IgD-negative memory B cell (primary cell): ENCODE data around the gene TRIM25. TPM values are rescaled to one million over a fixed set of nuclear protein-coding genes. Genes with fewer than 3 reads are reported as not detected.
"Not testable (repeated sequence)": the region's sequence is repeated elsewhere in the genome, so short reads cannot be mapped to it uniquely, and the experiment has no call there.

Experiments used
- H3K27ac Mint-ChIP-seq, 3 donors: one replicate each; pipeline ENCODE4 v1.8.0; 2020 to 2022; ENCODE audit warnings: mild to moderate bottlenecking in 3 of 3, mixed read lengths in 3 of 3, moderate library complexity in 1 of 3
- H3K27me3 Mint-ChIP-seq: one replicate; pipeline ENCODE4 v1.8.0; 2021; ENCODE audit warnings: mixed read lengths
- H3K36me3 Mint-ChIP-seq: one replicate; pipeline ENCODE4 v1.8.0; 2020; ENCODE audit warnings: mild to moderate bottlenecking, mixed read lengths
- H3K4me1 Mint-ChIP-seq, 3 donors: one replicate each; pipeline ENCODE4 v1.8.0; 2020 to 2022; ENCODE audit warnings: mixed read lengths in 3 of 3, mild to moderate bottlenecking in 1 of 3
- H3K4me3 Mint-ChIP-seq, 4 donors: one replicate each; pipeline ENCODE4 v1.8.0; 2020 to 2022; ENCODE audit warnings: mild to moderate bottlenecking in 4 of 4, mixed read lengths in 4 of 4, moderate library complexity in 3 of 4
- H3K9me3 Mint-ChIP-seq, 3 donors: one replicate each; pipeline ENCODE4 v1.8.0; 2020 to 2021; ENCODE audit warnings: mixed read lengths in 3 of 3, mild to moderate bottlenecking in 1 of 3
- polyA plus RNA-seq: library from polyadenylated mRNA; unstranded; fragments of 300-500 nt; fragmentation: Illumina TruSeq; gene quantifications from one replicate; pipeline ENCODE4 v1.2.3, GENCODE V29; 2021

TRIM25 gene, protein sequence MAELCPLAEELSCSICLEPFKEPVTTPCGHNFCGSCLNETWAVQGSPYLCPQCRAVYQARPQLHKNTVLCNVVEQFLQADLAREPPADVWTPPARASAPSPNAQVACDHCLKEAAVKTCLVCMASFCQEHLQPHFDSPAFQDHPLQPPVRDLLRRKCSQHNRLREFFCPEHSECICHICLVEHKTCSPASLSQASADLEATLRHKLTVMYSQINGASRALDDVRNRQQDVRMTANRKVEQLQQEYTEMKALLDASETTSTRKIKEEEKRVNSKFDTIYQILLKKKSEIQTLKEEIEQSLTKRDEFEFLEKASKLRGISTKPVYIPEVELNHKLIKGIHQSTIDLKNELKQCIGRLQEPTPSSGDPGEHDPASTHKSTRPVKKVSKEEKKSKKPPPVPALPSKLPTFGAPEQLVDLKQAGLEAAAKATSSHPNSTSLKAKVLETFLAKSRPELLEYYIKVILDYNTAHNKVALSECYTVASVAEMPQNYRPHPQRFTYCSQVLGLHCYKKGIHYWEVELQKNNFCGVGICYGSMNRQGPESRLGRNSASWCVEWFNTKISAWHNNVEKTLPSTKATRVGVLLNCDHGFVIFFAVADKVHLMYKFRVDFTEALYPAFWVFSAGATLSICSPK
- 14.0 TPM for polyA plus RNA-seq

- Mint-ChIP-seq H3K36me3 (no peaks in the 10 kb centered on the region), H3K27ac (peak within 1 kb of the TSS; percentile 85 to 97 (median 94)), H3K4me3 (peak within 1 kb of the TSS; percentile 88 to 98 (median 96)), H3K27me3 (no peaks in the 10 kb centered on the region), H3K9me3 (peaks cover 0 to 8% (median 1%) of the 10 kb centered on the region in 3 donors), H3K4me1 (peaks cover 33 to 38% (median 34%) of the 10 kb centered on the region in 3 donors)
Measured at GRCh38 chr17:56913867-56914580, at the start of gene TRIM25. TRIM25 (minus strand) TSS chr17:56914049; CDS start chr17:56913988, 61 bp downstream.

DNA sequence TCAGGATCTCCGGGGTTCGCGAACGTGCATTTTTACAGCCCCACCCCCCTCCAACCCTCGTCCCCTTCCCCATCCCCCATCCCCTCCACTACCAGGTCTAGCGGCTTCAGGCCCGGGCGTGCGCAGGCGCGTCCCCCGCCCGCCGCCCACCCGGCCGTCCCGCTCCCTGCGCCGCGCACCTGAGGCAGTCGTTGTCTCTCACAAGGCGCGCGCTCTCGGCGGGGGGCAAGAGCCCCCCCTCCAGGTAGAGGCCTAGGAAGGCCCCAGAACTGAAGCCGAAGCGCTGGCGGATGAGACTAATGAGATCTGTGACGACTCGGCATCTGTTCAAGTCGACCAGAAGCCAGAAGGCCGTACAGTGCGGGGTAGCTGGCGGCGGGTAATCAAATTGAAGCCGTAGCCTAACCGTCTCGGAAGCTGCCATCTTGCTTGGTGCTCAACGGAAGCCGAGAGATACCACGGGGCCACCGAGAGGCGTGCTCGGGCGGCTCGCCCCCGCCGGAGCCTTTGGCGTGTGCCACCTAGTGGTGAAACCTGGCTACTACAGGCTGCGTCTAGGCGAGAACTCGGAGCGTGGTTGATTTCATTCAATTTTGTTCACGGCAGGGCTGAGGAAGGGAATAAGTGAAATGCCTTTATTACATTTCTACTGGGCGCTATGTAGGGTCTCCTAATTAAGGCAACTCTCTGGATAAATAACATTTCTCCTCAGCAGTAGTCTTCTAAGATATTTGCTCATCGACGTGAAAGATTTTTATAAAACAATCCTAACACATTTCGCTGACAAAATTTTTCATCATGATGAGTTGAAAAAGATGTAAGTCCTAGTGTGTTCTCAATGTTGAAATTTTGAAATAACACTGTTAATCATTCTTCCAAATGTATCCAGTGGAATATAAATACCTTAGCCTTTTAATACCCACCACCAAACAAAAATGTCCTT, 47.0 kb upstream of the TRIM25 start, which contains the start of gene COIL:
TSS of gene COIL (minus strand) at position 455 of the 943 bp plus-strand sequence. CDS start at position 424, 31 bp downstream.
- no peaks in the 10 kb centered on the region for H3K9me3 Mint-ChIP-seq
- H3K36me3 Mint-ChIP-seq, result no peaks in the 10 kb centered on the region
- H3K27me3 Mint-ChIP-seq, result no peaks in the 10 kb centered on the region
- H3K4me3 Mint-ChIP-seq, result peak within 1 kb of the TSS; percentile 86 to 94 (median 90)
- peaks cover 11 to 20% (median 13%) of the 10 kb centered on the region in 3 donors for H3K4me1 Mint-ChIP-seq
- H3K27ac Mint-ChIP-seq, result peak within 1 kb of the TSS; percentile 68 to 95 (median 93)

- Mint-ChIP-seq H3K4me1 (peaks cover 11 to 18% (median 17%) of the 10 kb centered on the region in 3 donors), H3K27me3 (no peaks in the 10 kb centered on the region), H3K27ac (no peak overlapping the region)
Measured at GRCh38 chr17:56956992-56957391, 43.1 kb upstream of the TRIM25 start.

GRCh38 chr17:56949595-56949994, 35.7 kb upstream of the TRIM25 start:
- no peaks in the 10 kb centered on the region for H3K27me3 Mint-ChIP-seq
- no peaks in the 10 kb centered on the region for H3K36me3 Mint-ChIP-seq
- peaks cover 0 to 8% (median 2%) of the 10 kb centered on the region in 3 donors for H3K4me1 Mint-ChIP-seq
- no peaks in the 10 kb centered on the region for H3K9me3 Mint-ChIP-seq
- H3K27ac Mint-ChIP-seq, result peak overlapping the region in 1 of 3 donors; percentile 24
- H3K4me3 Mint-ChIP-seq, result no peak overlapping the region

More at GRCh38 chr17:56956992-56957391, 43.1 kb upstream of the TRIM25 start:
- Mint-ChIP-seq H3K4me3 (no peak overlapping the region), H3K36me3 (no peaks in the 10 kb centered on the region), H3K9me3 (no peaks in the 10 kb centered on the region)

DNA sequence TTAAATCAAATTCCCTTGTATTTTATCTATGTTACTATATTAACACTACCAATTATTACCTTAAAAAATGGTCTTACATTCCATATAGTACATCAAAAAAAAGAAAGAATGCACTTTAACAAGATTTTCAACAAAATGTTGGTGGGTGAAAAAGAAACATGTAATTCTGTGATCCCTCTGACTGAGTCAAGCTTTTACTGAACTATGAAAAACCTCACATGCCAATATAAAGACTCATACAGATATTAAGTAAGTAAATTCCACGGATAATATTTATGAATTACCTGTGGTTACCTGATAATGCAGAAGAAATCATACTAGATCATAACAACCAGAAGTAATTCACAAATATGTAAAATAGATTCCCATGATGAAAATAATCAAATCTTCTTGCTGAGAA, 34.6 kb upstream of the TRIM25 start:
- Mint-ChIP-seq H3K27ac (peak overlapping the region in 1 of 3 donors; percentile 35), H3K4me3 (no peak overlapping the region)

GRCh38 chr17:56947741-56948140, 33.9 kb upstream of the TRIM25 start:
- no peak overlapping the region for H3K27ac Mint-ChIP-seq

More for the DNA sequence above, 34.6 kb upstream of the TRIM25 start:
- Mint-ChIP-seq H3K36me3 (no peaks in the 10 kb centered on the region), H3K9me3 (no peaks in the 10 kb centered on the region), H3K27me3 (no peaks in the 10 kb centered on the region), H3K4me1 (peaks cover 0 to 6% (median 2%) of the 10 kb centered on the region in 3 donors)

DNA sequence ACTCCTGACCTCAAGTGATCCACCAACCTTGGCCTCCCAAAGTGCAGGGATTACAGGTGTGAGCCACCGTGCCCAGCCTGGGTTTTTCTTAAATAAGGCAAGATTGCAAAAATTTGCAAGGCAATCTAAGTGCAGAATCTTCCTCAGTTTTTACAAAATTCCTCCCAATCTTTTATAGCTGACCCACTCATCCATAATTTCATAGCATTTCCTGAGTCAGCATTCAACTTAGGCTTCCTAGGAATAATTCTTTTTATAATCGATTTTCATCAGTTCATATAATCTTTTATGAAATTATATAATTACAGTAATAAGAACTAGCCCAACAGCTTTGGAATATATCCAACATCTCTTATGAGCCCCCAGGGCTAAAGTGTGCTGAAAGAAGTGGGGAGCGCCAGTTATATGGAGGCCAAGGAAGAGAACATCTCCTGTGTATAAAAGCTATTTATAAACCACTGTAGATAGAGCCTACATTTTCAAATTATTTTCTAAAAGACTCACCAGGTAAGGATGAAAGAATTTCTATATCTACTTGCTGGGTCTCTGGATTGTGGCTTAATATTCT, 32.2 kb upstream of the TRIM25 start:
- Mint-ChIP-seq H3K27ac (no peak overlapping the region), H3K4me1 (peaks cover 0 to 5% (median 2%) of the 10 kb centered on the region in 3 donors), H3K9me3 (no peaks in the 10 kb centered on the region), H3K27me3 (no peaks in the 10 kb centered on the region), H3K4me3 (no peak overlapping the region), H3K36me3 (peaks cover 1% of the 10 kb centered on the region)

More at GRCh38 chr17:56947741-56948140, 33.9 kb upstream of the TRIM25 start:
- H3K36me3 Mint-ChIP-seq, result no peaks in the 10 kb centered on the region
- peaks cover 0 to 5% (median 2%) of the 10 kb centered on the region in 3 donors for H3K4me1 Mint-ChIP-seq
- no peak overlapping the region for H3K4me3 Mint-ChIP-seq
- H3K9me3 Mint-ChIP-seq, result no peaks in the 10 kb centered on the region
- H3K27me3 Mint-ChIP-seq, result no peaks in the 10 kb centered on the region

GRCh38 chr17:56943505-56944125, 29.8 kb upstream of the TRIM25 start:
- Mint-ChIP-seq H3K9me3 (no peaks in the 10 kb centered on the region), H3K27ac (no peak overlapping the region), H3K27me3 (no peaks in the 10 kb centered on the region), H3K36me3 (peaks cover 1% of the 10 kb centered on the region), H3K4me1 (peaks cover 3 to 5% (median 3%) of the 10 kb centered on the region in 3 donors), H3K4me3 (no peak overlapping the region)

DNA sequence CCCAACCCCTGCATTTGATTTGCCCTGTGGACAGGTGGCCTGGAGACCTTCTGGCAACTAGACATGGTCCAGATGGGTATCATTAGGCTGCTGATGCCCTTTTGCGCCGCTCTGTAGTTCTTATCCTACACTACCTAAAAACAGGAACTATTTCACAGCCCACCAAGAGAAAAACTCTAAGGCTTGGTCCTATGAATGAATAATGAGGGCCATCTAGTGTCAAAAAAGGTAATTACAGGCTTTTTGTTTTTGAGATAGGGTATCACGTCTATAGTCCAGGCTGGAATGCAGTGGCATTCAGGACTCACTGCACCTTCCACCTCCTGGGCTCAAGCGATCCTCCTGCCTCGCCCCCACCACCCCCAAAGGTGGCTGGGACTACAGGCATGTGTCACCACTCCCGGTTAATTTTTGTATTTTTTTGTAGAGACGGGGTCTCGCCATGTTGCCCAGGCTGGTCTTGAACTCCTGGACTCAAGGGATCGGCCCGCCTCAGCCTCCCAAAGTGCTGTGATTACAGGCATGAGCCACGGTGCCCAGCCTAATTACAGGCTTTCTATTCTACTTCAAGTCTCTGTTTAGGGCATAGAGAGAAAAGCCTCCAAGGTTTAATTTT, 26.1 kb upstream of the TRIM25 start:
- H3K4me3 Mint-ChIP-seq, result no peak overlapping the region
- H3K27me3 Mint-ChIP-seq, result no peaks in the 10 kb centered on the region
- H3K36me3 Mint-ChIP-seq, result peaks cover 8% of the 10 kb centered on the region
- H3K27ac Mint-ChIP-seq, result peak overlapping the region in 2 of 3 donors; percentile 27 to 35
- peaks cover 2 to 5% (median 3%) of the 10 kb centered on the region in 3 donors for H3K4me1 Mint-ChIP-seq
- H3K9me3 Mint-ChIP-seq, result no peaks in the 10 kb centered on the region

DNA sequence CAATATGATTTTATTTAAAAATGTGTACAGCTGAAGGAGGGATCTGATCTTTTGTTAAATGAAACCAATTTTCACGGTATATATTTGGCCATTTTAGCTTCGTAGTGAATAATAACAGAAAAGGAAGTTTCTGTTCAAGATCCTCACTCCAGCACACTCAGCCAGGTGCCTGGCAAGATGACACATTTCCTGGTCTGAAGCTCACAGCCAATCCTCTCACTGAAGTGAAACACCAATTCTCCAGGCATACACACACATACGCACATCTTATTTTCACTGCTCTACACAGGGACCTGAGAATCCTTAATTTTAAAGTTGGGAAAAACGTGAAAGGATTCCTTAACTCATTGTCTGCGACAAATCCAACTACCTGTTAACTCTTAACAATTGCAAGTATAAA, 24.4 kb upstream of the TRIM25 start:
- H3K27me3 Mint-ChIP-seq, H3K9me3 Mint-ChIP-seq, H3K27ac Mint-ChIP-seq, H3K4me3 Mint-ChIP-seq, H3K4me1 Mint-ChIP-seq: not testable (repeated sequence)
- H3K36me3 Mint-ChIP-seq, result peaks cover 13% of the 10 kb centered on the region

DNA sequence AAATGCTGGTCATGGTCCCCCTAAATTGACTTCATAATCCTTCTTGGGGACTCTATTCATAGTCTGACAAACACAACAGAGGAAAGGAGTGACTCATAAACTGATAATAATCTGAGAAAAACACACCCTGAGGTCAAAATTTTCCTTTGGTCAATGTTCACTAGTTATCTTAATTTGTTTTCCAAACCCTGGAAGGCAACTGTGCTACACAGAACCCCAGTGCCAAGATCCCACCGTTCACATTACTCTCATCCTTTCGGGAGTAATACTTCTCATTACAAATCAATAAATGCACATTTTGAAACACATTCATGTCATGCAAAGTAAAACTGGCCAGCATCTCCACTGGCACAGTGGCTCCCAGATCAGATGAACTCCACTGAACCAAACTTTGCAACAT, 23.8 kb upstream of the TRIM25 start:
- H3K9me3 Mint-ChIP-seq, result no peaks in the 10 kb centered on the region
- peaks cover 2 to 5% (median 3%) of the 10 kb centered on the region in 3 donors for H3K4me1 Mint-ChIP-seq
- peaks cover 13% of the 10 kb centered on the region for H3K36me3 Mint-ChIP-seq
- no peak overlapping the region for H3K27ac Mint-ChIP-seq
- H3K4me3 Mint-ChIP-seq, result no peak overlapping the region
- no peaks in the 10 kb centered on the region for H3K27me3 Mint-ChIP-seq

DNA sequence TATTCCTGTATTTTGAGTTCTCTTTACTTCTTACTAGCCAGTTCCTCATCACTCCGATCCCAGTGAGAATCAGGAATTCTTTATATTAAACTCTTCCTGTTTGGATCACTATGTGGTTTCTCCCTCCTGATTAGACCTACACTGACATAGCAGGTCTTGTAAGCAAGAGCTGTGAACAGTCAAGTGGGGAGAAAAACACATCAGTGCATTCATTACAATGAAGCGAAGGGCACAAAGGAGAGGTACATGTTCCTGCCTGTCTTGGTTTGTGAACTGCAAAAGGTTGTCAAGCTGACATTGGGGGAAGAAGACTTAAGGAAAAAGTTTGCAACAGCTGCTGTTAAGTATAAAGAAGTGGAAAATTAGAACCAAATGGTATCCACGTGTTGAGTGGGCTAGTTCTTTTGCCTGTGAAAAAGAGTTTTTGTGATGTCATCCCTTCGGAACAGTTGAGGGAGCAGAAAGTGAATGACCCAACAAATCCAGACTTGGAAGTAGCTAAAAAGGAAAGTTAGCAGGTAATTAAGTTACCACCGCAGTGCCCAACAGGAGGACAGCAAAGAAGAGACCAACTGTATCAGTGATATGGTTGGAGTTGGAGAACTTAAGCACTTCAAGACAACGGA, 23.0 kb upstream of the TRIM25 start:
- no peak overlapping the region for H3K4me3 Mint-ChIP-seq
- H3K36me3 Mint-ChIP-seq, result peaks cover 13% of the 10 kb centered on the region
- no peaks in the 10 kb centered on the region for H3K9me3 Mint-ChIP-seq
- no peak overlapping the region for H3K27ac Mint-ChIP-seq
- H3K4me1 Mint-ChIP-seq, result peaks cover 2 to 5% (median 3%) of the 10 kb centered on the region in 3 donors
- no peaks in the 10 kb centered on the region for H3K27me3 Mint-ChIP-seq

GRCh38 chr17:56935461-56935860, 21.6 kb upstream of the TRIM25 start:
- Mint-ChIP-seq H3K36me3 (peaks cover 13% of the 10 kb centered on the region), H3K4me1 (peaks cover 2 to 5% (median 3%) of the 10 kb centered on the region in 3 donors), H3K9me3 (peaks cover 0 to 4% (median 0%) of the 10 kb centered on the region in 3 donors), H3K27me3 (no peaks in the 10 kb centered on the region), H3K27ac (no peak overlapping the region), H3K4me3 (no peak overlapping the region)
